Sigmoid colon (tissue), 7 donors: ENCODE data around the gene CES3. TPM values are rescaled to one million over a fixed set of nuclear protein-coding genes. Genes with fewer than 3 reads are reported as not detected.
A peak's percentile ranks its signal among the peaks of the same experiment; 100 is the strongest.
"Not testable (repeated sequence)": the region's sequence is repeated elsewhere in the genome, so short reads cannot be mapped to it uniquely, and the experiment has no call there.

ENCODE experiments used
- DNase-seq: peaks from one replicate; pipeline ENCODE4 v3.0.0-alpha.2; 2019
- H3K27ac ChIP-seq, 4 donors: fragments of 200-600 bp; sonication (generic); one replicate each; pipeline ENCODE4 v1.5.1; 2016 to 2019; ENCODE audit warnings: mild to moderate bottlenecking in 1 of 4
- H3K27me3 ChIP-seq, 3 donors: fragments of 200-600 bp; sonication (generic); one replicate each; pipeline ENCODE4 v1.5.1; 2019; ENCODE audit warnings: mild to moderate bottlenecking in 1 of 3
- H3K36me3 ChIP-seq, 4 donors: fragments of 200-600 bp; sonication (generic); one replicate each; pipeline ENCODE4 v1.5.1; 2016 to 2019
- H3K4me1 ChIP-seq, 4 donors: fragments of 200-600 bp; sonication (generic); one replicate each; pipeline ENCODE4 v1.5.1; 2017 to 2019
- H3K4me3 ChIP-seq, 4 donors: fragments of 200-600 bp; sonication (generic); one replicate each; pipeline ENCODE4 v1.5.1; 2017 to 2019; ENCODE audit warnings: mild to moderate bottlenecking in 2 of 4, moderate library complexity in 1 of 4
- H3K9me3 ChIP-seq, 4 donors: fragments of 200-600 bp in 3 of 4; sonication (generic) in 3 of 4; one replicate each; pipeline versions ENCODE4 v1.5.1 to v1.6.1; 2013 to 2019
- CTCF ChIP-seq, 4 experiments: fragments of 450-650 bp in 3 of 4; fragments of 200-600 bp in 1 of 4; IDR thresholded peaks; one replicate each; pipeline ENCODE4 v1.5.1; 2016 to 2019; ENCODE audit warnings: antibody characterized with exemption in 4 of 4, mild to moderate bottlenecking in 3 of 4, moderate library complexity in 2 of 4
- EP300 ChIP-seq, 4 donors: sonication (generic); formaldehyde crosslinking; IDR thresholded peaks; one replicate each; pipeline ENCODE4 v1.6.1; 2017; ENCODE audit warnings: antibody characterized with exemption in 4 of 4
- POLR2A ChIP-seq, 2 donors: fragments of 450-650 bp; IDR thresholded peaks; one replicate each; pipeline ENCODE4 v1.6.1; 2016; ENCODE audit warnings: antibody characterized with exemption in 2 of 2, mild to moderate bottlenecking in 2 of 2, moderate library complexity in 2 of 2
- POLR2AphosphoS5 ChIP-seq, 4 donors: sonication (generic); formaldehyde crosslinking; IDR thresholded peaks; one replicate each; pipeline ENCODE4 v1.6.1; 2017; ENCODE audit warnings: antibody characterized with exemption in 4 of 4
- WGBS, 2 donors: extraction: QIAGEN DNeasy Blood & Tissue Kit; methylation state at CpG; one replicate each; pipeline ENCODE4 v1.1.7; 2013; 5-methylcytosine and 5-hydroxymethylcytosine counted together
- intact Hi-C: fragments of 100-400 bp; cut with DNase I; formaldehyde crosslinking; loops from one replicate; pipeline ENCODE4 v1.15.1; 2023
- polyA plus RNA-seq, 3 donors: library from polyadenylated mRNA; stranded (reverse); fragments of 200-250 nt; gene quantifications; one replicate each; pipeline ENCODE4 v1.2.3, GENCODE V29; 2013
- total RNA-seq, 4 donors: library from RNA; depleted of rRNA; stranded (reverse); fragments of >200 nt; gene quantifications; one replicate each; pipeline ENCODE4 v1.1.0, GENCODE V29; 2016
- donor health status: healthy with polysubstance abuse.
- donor health status: Bipolar disorder and iron deficiency.
- donor health status: healthy.

The CES3 gene
- total and polyA plus RNA-seq, 7 donors, result 0.16 to 48.4 (median 6.7) TPM; not detected in 1

GRCh38 chr16:66986559-66986958, 25.5 kb downstream of the CES3 start:
- Histone ChIP-seq H3K4me3 (no peak overlapping the region), H3K4me1 (no peaks in the 10 kb centered on the region), H3K36me3 (no peaks in the 10 kb centered on the region), H3K9me3 (no peaks in the 10 kb centered on the region), H3K27me3 (no peaks in the 10 kb centered on the region), H3K27ac (no peak overlapping the region)
- intact Hi-C loops, result no loop called here
- WGBS, 2 donors, result 94 to 96% methylated on average over 6 of the region's 6 CpGs
- DNase-seq, result no peak
- no peak for TF ChIP-seq EP300 (IDR thresholded peaks at IDR 0.05)
- TF ChIP-seq CTCF (IDR thresholded peaks at IDR 0.05), result no peak
- no peak for TF ChIP-seq POLR2AphosphoS5 (IDR thresholded peaks at IDR 0.05)
- no peak for TF ChIP-seq POLR2A (IDR thresholded peaks at IDR 0.05)

- no peaks in the 10 kb centered on the region for H3K4me1 ChIP-seq
- H3K36me3 ChIP-seq, result no peaks in the 10 kb centered on the region
- 69 to 80% methylated on average over 11 of the region's 11 CpGs for WGBS, 2 donors
- DNase-seq, result peak; percentile 75
- H3K9me3 ChIP-seq, result no peaks in the 10 kb centered on the region
- intact Hi-C loops, result no loop called here
- TF ChIP-seq POLR2AphosphoS5 (IDR thresholded peaks at IDR 0.05) (peak in 1 of 4 donors; percentile 34), EP300 (IDR thresholded peaks at IDR 0.05) (no peak)
- no peak within 1 kb of the TSS for H3K4me3 ChIP-seq
- no peaks in the 10 kb centered on the region for H3K27me3 ChIP-seq
- H3K27ac ChIP-seq, result no peak within 1 kb of the TSS
Measured at GRCh38 chr16:66988197-66988788, 27.2 kb downstream of the CES3 start, which contains the start of gene CES4A. TSS of gene CES4A (plus strand) at chr16:66988589. CDS start at chr16:66988773, 184 bp downstream.

GRCh38 chr16:66991545-66992077, 30.5 kb downstream of the CES3 start:
- 82 to 83% methylated on average over 2 of the region's 2 CpGs for WGBS, 2 donors
- peaks cover 0 to under 1% (median 0%) of the 10 kb centered on the region in 4 donors for H3K4me1 ChIP-seq
- no peak for DNase-seq
- no peak overlapping the region for H3K4me3 ChIP-seq
- H3K9me3 ChIP-seq, result no peaks in the 10 kb centered on the region
- H3K36me3 ChIP-seq, result no peaks in the 10 kb centered on the region
- H3K27me3 ChIP-seq, result no peaks in the 10 kb centered on the region
- no peak for TF ChIP-seq POLR2A (IDR thresholded peaks at IDR 0.05)
- no peak for TF ChIP-seq POLR2AphosphoS5 (IDR thresholded peaks at IDR 0.05)
- no peak for TF ChIP-seq EP300 (IDR thresholded peaks at IDR 0.05)
- no peak for TF ChIP-seq CTCF (IDR thresholded peaks at IDR 0.05)
- H3K27ac ChIP-seq, result no peak overlapping the region
- intact Hi-C loops, result no loop called here

GRCh38 chr16:66993558-66993957, 32.5 kb downstream of the CES3 start:
- DNase-seq, H3K9me3 ChIP-seq, H3K27me3 ChIP-seq, H3K36me3 ChIP-seq, H3K27ac ChIP-seq, H3K4me1 ChIP-seq, H3K4me3 ChIP-seq, intact Hi-C loops: not testable (repeated sequence)
- WGBS, 2 donors, result 93% methylated on average over 12 of the region's 12 CpGs

GRCh38 chr16:66996324-66996982, 35.4 kb downstream of the CES3 start:
- intact Hi-C loops, result no loop called here
- 31 to 60% methylated on average over 6 of the region's 6 CpGs for WGBS, 2 donors
- DNase-seq, result peak; percentile 89

More at GRCh38 chr16:66996324-66996982, 35.4 kb downstream of the CES3 start:
- Histone ChIP-seq H3K27ac (peak overlapping the region; percentile 30 to 73 (median 50)), H3K27me3 (peaks cover 0 to 4% (median 0%) of the 10 kb centered on the region in 3 donors), H3K9me3 (no peaks in the 10 kb centered on the region), H3K4me1 (peaks cover 0 to 19% (median 13%) of the 10 kb centered on the region in 4 donors), H3K4me3 (no peak overlapping the region), H3K36me3 (no peaks in the 10 kb centered on the region)
- TF ChIP-seq EP300 (IDR thresholded peaks at IDR 0.05) (peak in 1 of 4 donors; percentile 37), CTCF (IDR thresholded peaks at IDR 0.05) (no peak), POLR2AphosphoS5 (IDR thresholded peaks at IDR 0.05) (peak in 3 of 4 donors; percentile 26 to 48 (median 30)), POLR2A (IDR thresholded peaks at IDR 0.05) (no peak)
